ENCODE results near the gene SESTD1. TPM values are rescaled to one million over a fixed set of nuclear protein-coding genes. Genes with fewer than 3 reads are reported as not detected.

SESTD1 gene
- total and polyA plus RNA-seq, 2 of the 13 experiments (the other 11 are each of a cell fraction or from before 2014, with no cell fraction given), result 74.4 to 101 TPM

DNA sequence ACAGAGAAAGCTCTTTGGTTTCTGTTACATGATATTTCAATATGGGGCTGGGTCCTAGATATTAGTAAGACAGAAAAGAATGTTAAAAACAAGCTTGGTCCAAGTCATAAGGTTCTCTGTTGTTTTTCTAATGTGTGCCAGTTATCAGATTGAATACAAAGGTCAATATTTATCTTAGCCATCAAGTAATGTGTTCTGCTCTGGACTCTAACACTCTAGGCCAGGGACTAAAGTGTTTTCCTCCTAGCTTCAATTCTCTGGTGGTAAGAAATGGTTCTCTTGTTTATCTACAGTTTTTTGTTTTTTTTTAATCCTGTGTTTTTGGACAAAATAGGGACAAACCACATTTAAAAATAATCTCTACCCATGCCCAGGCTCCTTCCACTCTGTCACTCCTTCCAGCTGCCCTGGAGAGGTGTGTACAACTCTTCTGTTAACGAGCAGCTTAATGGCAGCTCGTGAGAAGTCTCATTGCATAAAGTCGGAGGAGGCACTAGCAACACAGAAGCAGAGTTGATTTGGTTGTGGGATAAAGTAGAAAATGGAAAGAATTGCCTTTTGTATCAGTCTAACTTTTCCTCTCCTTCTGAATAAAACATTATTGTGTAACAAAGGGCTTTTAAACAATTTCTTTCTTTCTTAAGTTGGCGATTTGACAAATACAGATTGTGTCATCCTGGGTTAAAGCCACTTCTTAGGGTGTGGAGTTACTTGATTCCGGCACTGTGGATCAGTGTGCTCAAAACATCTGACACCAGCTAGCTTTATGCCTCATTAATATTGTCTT lies 8.0 kb upstream of the SESTD1 start (continued):
- TF ChIP-seq, protein P1, sequence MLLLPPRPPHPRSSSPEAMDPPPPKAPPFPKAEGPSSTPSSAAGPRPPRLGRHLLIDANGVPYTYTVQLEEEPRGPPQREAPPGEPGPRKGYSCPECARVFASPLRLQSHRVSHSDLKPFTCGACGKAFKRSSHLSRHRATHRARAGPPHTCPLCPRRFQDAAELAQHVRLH (CRISPR knock-in tag; IDR thresholded peaks at IDR 0.05; ENCODE audit: borderline replicate concordance, low read depth), result no peak
- TF ChIP-seq, protein P2, sequence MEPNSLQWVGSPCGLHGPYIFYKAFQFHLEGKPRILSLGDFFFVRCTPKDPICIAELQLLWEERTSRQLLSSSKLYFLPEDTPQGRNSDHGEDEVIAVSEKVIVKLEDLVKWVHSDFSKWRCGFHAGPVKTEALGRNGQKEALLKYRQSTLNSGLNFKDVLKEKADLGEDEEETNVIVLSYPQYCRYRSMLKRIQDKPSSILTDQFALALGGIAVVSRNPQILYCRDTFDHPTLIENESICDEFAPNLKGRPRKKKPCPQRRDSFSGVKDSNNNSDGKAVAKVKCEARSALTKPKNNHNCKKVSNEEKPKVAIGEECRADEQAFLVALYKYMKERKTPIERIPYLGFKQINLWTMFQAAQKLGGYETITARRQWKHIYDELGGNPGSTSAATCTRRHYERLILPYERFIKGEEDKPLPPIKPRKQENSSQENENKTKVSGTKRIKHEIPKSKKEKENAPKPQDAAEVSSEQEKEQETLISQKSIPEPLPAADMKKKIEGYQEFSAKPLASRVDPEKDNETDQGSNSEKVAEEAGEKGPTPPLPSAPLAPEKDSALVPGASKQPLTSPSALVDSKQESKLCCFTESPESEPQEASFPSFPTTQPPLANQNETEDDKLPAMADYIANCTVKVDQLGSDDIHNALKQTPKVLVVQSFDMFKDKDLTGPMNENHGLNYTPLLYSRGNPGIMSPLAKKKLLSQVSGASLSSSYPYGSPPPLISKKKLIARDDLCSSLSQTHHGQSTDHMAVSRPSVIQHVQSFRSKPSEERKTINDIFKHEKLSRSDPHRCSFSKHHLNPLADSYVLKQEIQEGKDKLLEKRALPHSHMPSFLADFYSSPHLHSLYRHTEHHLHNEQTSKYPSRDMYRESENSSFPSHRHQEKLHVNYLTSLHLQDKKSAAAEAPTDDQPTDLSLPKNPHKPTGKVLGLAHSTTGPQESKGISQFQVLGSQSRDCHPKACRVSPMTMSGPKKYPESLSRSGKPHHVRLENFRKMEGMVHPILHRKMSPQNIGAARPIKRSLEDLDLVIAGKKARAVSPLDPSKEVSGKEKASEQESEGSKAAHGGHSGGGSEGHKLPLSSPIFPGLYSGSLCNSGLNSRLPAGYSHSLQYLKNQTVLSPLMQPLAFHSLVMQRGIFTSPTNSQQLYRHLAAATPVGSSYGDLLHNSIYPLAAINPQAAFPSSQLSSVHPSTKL (CRISPR knock-in tag; IDR thresholded peaks at IDR 0.05), result peak; percentile 97
- peak; percentile 71; the same call in 1 of the 2 replicates for TF ChIP-seq ZNF792 (CRISPR knock-in tag; IDR thresholded peaks at IDR 0.05)
- peak; percentile 37; the same call in 1 of the 2 replicates for TF ChIP-seq SMARCE1 (IDR thresholded peaks at IDR 0.05; ENCODE audit: borderline replicate concordance)
- TF ChIP-seq RCOR2 (CRISPR knock-in tag; IDR thresholded peaks at IDR 0.05), result peak; percentile 43; the same call in 1 of the 2 replicates
- TF ChIP-seq, protein P3, sequence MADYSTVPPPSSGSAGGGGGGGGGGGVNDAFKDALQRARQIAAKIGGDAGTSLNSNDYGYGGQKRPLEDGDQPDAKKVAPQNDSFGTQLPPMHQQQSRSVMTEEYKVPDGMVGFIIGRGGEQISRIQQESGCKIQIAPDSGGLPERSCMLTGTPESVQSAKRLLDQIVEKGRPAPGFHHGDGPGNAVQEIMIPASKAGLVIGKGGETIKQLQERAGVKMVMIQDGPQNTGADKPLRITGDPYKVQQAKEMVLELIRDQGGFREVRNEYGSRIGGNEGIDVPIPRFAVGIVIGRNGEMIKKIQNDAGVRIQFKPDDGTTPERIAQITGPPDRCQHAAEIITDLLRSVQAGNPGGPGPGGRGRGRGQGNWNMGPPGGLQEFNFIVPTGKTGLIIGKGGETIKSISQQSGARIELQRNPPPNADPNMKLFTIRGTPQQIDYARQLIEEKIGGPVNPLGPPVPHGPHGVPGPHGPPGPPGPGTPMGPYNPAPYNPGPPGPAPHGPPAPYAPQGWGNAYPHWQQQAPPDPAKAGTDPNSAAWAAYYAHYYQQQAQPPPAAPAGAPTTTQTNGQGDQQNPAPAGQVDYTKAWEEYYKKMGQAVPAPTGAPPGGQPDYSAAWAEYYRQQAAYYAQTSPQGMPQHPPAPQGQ (CRISPR knock-in tag; IDR thresholded peaks at IDR 0.05; ENCODE audit: borderline replicate concordance), result no peak
- no peak for TF ChIP-seq ZNF337 (CRISPR knock-in tag; IDR thresholded peaks at IDR 0.05; ENCODE audit: borderline replicate concordance, low read depth)
- TF ChIP-seq ZNF563 (CRISPR knock-in tag; IDR thresholded peaks at IDR 0.05), result no peak
- no peak; the same call in 1 of the 2 replicates for TF ChIP-seq ZNF564 (CRISPR knock-in tag; IDR thresholded peaks at IDR 0.05)
- no peak for TF ChIP-seq ZNF75D (CRISPR knock-in tag; IDR thresholded peaks at IDR 0.05; ENCODE audit: borderline replicate concordance)
- TF ChIP-seq HDAC2 (CRISPR knock-in tag; IDR thresholded peaks at IDR 0.05), result peak; percentile 91; the same call in 1 of the 2 replicates
- TF ChIP-seq TCF7 (IDR thresholded peaks at IDR 0.05; ENCODE audit: low read depth), result peak; percentile 67
- no peak for TF ChIP-seq RELA (CRISPR knock-in tag; IDR thresholded peaks at IDR 0.05)
- TF ChIP-seq, protein P4, sequence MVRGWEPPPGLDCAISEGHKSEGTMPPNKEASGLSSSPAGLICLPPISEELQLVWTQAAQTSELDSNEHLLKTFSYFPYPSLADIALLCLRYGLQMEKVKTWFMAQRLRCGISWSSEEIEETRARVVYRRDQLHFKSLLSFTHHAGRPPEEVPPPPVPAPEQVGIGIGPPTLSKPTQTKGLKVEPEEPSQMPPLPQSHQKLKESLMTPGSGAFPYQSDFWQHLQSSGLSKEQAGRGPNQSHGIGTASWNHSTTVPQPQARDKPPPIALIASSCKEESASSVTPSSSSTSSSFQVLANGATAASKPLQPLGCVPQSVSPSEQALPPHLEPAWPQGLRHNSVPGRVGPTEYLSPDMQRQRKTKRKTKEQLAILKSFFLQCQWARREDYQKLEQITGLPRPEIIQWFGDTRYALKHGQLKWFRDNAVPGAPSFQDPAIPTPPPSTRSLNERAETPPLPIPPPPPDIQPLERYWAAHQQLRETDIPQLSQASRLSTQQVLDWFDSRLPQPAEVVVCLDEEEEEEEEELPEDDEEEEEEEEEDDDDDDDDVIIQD (CRISPR knock-in tag; IDR thresholded peaks at IDR 0.05; ENCODE audit: low read depth), result peak; percentile 95
- TF ChIP-seq, protein P5, sequence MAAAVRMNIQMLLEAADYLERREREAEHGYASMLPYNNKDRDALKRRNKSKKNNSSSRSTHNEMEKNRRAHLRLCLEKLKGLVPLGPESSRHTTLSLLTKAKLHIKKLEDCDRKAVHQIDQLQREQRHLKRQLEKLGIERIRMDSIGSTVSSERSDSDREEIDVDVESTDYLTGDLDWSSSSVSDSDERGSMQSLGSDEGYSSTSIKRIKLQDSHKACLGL (CRISPR knock-in tag; IDR thresholded peaks at IDR 0.05), result no peak
- TF ChIP-seq ZNF317 (CRISPR knock-in tag; IDR thresholded peaks at IDR 0.05), result peak; percentile 48; the same call in 1 of the 2 replicates
- TF ChIP-seq, protein P6, sequence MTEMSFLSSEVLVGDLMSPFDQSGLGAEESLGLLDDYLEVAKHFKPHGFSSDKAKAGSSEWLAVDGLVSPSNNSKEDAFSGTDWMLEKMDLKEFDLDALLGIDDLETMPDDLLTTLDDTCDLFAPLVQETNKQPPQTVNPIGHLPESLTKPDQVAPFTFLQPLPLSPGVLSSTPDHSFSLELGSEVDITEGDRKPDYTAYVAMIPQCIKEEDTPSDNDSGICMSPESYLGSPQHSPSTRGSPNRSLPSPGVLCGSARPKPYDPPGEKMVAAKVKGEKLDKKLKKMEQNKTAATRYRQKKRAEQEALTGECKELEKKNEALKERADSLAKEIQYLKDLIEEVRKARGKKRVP (CRISPR knock-in tag; IDR thresholded peaks at IDR 0.05), result peak in 1 of 2 experiments; percentile 77; a peak in 2 of 4 replicates

Data from HepG2 (cell line).